ENCODE results near the gene TUBA4B.

Gene TUBA4B

DNA sequence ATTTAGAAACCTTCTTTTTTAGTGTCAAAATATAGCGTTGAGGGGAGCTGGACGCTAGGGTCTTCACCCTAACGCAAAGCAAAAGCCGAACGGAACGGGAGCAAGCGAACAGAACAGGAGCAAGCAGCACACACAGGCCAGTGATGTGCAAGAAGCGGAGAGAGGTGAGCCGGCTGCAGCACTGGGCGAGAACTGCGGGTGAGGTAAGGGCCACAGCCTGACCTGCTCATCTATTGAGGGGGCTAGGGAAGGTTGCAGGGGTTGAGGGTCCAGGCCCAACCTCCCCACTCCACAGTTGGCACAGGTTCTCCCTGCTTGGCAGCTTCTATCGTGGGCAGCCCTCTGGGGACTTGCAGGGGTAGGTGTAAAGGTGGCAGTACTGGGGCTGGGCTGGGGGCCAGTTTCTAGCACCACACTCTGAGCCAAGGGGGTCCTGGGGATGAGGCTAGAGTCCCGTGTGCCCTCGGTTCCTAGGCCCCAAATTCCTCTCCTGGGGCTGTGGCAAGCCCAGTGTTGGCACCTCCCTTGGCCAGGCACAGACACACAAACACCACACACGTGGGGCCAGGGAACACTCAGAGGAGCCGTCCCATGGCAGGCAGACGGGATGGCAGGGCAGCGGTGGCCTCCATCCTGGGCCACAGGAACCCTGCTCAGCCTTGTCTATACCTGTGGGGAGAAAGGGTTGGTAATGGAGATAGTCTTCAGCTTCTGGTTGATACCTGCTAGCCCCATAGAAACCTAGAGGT is 33.1 kb upstream of the TUBA4B start:
- no peak for TF ChIP-seq FOXM1 (IDR thresholded peaks at IDR 0.05; ENCODE audit: borderline replicate concordance)
- no peak for DNase-seq (ENCODE audit: extremely low spot score)
- ChIA-PET POLR2A (interaction anchor here (1.1 to 2.9 kb wide), 5 partner anchors 10 to 44 kb away, joined by 3 to 16 read pairs (median 10); partner anchors contain the start of genes ANKZF1, ATG9A, CNPPD1 and GLB1L), CTCF (no interaction called here)

DNA sequence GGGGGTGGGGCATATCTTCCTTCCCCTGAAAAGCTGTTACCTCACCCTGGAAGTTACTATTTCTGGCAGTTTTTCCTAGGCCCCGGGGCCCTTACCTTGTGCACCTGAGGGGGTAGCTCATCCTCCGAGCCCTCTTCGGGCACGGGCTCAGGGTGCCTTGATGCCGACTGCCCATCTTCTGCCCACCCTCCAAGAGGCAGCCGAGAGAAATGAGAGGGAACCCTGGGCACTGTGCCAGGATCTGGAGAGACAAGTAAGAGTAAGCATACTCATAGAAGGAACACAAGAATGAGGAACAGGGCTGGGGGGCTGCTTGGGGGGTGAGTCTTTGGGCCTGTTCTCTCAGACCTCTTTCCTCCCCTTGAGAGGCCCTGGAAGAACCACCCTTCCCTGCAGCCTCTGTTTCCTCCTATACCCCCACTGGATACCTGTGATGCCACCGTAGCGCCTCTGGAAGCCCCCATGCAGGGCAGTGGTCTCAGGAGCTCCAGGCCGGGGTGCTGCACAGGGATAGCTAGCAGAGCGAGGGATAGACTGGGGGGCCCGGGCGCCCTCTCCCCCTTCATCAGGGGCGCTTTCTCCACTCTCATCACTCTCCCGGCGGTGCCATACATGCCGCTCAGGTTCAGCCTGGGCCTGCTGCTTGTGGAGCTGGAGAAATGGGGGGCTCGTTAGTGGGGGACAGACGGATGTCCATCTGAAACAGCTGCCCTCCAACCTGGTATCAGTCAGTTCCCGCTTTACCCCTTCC is 32.2 kb upstream of the TUBA4B start:
- ChIA-PET CTCF (no interaction called here), POLR2A (interaction anchor here (1.0 to 2.7 kb wide), 2 partner anchors 15 to 25 kb away, joined by 3 to 13 read pairs; partner anchors contain the start of genes GLB1L and STK16)
- TF ChIP-seq ELF4 (IDR thresholded peaks at IDR 0.05) (no peak), ZNF384 (IDR thresholded peaks at IDR 0.05) (no peak), BHLHE40 (IDR thresholded peaks at IDR 0.05; ENCODE audit: borderline replicate concordance) (no peak), FOXA1 (IDR thresholded peaks at IDR 0.05) (no peak), HDGF (IDR thresholded peaks at IDR 0.05; ENCODE audit: borderline replicate concordance) (no peak), FOXM1 (IDR thresholded peaks at IDR 0.05; ENCODE audit: borderline replicate concordance) (no peak), FOXK2 (IDR thresholded peaks at IDR 0.05) (no peak), SP1 (IDR thresholded peaks at IDR 0.05) (no peak), L3MBTL2 (conservative IDR thresholded peaks at IDR 0.05) (no peak)
- TF ChIP-seq, protein P1, sequence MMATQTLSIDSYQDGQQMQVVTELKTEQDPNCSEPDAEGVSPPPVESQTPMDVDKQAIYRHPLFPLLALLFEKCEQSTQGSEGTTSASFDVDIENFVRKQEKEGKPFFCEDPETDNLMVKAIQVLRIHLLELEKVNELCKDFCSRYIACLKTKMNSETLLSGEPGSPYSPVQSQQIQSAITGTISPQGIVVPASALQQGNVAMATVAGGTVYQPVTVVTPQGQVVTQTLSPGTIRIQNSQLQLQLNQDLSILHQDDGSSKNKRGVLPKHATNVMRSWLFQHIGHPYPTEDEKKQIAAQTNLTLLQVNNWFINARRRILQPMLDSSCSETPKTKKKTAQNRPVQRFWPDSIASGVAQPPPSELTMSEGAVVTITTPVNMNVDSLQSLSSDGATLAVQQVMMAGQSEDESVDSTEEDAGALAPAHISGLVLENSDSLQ (IDR thresholded peaks at IDR 0.05), result no peak
- no peak for DNase-seq (ENCODE audit: extremely low spot score)

DNA sequence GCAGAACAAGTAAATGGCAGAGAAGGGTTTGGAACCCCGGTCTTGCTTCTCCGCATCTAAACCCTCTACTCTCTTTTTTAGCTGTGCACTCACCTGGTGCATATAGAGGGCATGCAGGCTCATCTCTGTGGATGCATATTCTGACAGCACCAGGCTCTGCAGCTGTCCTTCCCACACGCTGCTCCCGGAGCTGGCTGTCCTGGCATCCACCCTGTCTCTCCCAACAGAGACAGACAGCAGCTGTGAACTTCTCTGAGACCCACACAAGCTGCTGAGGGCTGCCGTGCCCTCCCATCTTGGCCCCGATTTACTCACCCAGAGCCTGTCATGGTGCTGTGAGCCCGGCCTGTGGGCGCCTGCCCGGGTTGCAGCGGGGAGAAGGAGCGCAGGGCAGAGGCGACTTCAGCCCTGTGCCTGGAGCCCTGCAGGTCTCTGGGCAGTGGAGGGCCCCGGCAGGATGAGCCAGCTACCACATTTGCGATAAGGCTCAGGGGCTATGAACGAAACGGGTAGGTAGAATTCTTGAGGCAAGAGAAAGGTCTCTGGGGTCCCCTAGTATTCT is 31.0 kb upstream of the TUBA4B start:
- DNase-seq (ENCODE audit: extremely low spot score), result no peak
- ChIA-PET CTCF (no interaction called here), POLR2A (interaction anchor here (0.9 kb wide), 1 partner anchor 16 kb away, joined by 4 read pairs; no protein-coding TSS in a partner anchor)
- TF ChIP-seq, protein P1 (IDR thresholded peaks at IDR 0.05), result no peak
- no peak for TF ChIP-seq NFRKB (IDR thresholded peaks at IDR 0.05)
- no peak for TF ChIP-seq L3MBTL2 (conservative IDR thresholded peaks at IDR 0.05)
- TF ChIP-seq FOXA1 (IDR thresholded peaks at IDR 0.05), result no peak
- no peak for TF ChIP-seq BHLHE40 (IDR thresholded peaks at IDR 0.05; ENCODE audit: borderline replicate concordance)
- no peak for TF ChIP-seq FOXM1 (IDR thresholded peaks at IDR 0.05; ENCODE audit: borderline replicate concordance)
- no peak for TF ChIP-seq ELF4 (IDR thresholded peaks at IDR 0.05)
- no peak for TF ChIP-seq ARNT (IDR thresholded peaks at IDR 0.05)
- TF ChIP-seq SUZ12 (IDR thresholded peaks at IDR 0.05), result no peak
- TF ChIP-seq CTBP1 (IDR thresholded peaks at IDR 0.05; ENCODE audit: borderline replicate concordance), result no peak
- TF ChIP-seq HDGF (IDR thresholded peaks at IDR 0.05; ENCODE audit: borderline replicate concordance), result no peak
- TF ChIP-seq TARDBP (IDR thresholded peaks at IDR 0.05), result no peak
- TF ChIP-seq FOXK2 (IDR thresholded peaks at IDR 0.05), result no peak
- no peak for TF ChIP-seq LEF1 (IDR thresholded peaks at IDR 0.05; ENCODE audit: borderline replicate concordance)
- no peak for TF ChIP-seq ZNF384 (IDR thresholded peaks at IDR 0.05)

DNA sequence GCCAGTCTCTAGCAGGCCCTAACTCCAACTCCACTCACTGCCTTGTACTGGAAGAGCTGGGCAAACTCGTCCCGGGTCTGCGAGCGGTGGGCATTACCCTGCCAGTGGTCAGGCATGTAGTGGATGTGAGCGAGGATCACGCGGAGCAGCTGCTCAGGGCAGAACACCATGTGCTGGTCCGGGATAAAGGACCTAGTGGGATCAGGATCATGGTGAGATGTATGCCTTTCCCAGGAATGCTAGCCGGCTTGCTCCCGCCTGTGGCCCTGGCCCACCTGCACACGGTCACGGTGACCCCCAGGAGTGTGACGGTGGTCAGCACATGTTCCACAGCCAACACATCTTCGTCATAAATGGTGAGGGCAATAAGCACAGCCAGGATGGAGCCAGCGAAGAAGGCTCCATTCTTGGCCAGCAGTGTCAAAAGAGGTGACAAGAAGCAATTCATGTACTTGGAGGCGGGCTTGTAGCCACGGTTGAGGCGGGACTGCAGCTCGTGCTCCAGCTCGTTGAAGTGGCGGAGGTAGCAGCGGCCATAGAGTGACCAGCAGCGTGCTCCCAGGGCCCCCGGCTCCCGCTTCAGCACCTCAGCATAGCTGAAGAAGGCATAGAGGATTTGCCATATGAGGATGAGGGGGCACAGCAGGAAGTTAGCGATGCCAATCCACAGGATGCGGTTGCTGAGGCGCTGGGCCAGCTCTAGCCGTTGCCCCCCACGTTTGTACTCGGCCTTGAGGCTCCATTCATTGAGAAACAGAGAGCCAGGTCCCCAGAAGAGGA is 29.0 kb upstream of the TUBA4B start:
- ChIA-PET POLR2A (interaction anchor here (1.4 kb wide), 1 partner anchor 47 kb away, joined by 3 read pairs; the partner anchor contains the start of gene CNPPD1), CTCF (interaction anchor here (0.5 kb wide), 1 partner anchor 65 kb away, joined by 3 read pairs; no protein-coding TSS in a partner anchor)
- no peak for TF ChIP-seq CTBP1 (IDR thresholded peaks at IDR 0.05; ENCODE audit: borderline replicate concordance)
- no peak for TF ChIP-seq FOXK2 (IDR thresholded peaks at IDR 0.05)
- TF ChIP-seq LEF1 (IDR thresholded peaks at IDR 0.05; ENCODE audit: borderline replicate concordance), result no peak
- no peak for TF ChIP-seq FOXM1 (IDR thresholded peaks at IDR 0.05; ENCODE audit: borderline replicate concordance)
- TF ChIP-seq SUZ12 (IDR thresholded peaks at IDR 0.05), result no peak
- TF ChIP-seq FOXA1 (IDR thresholded peaks at IDR 0.05), result no peak
- TF ChIP-seq ARNT (IDR thresholded peaks at IDR 0.05), result no peak
- TF ChIP-seq, protein P1 (IDR thresholded peaks at IDR 0.05), result no peak
- TF ChIP-seq HDGF (IDR thresholded peaks at IDR 0.05; ENCODE audit: borderline replicate concordance), result no peak
- TF ChIP-seq NFRKB (IDR thresholded peaks at IDR 0.05), result no peak
- TF ChIP-seq BHLHE40 (IDR thresholded peaks at IDR 0.05; ENCODE audit: borderline replicate concordance), result no peak
- TF ChIP-seq L3MBTL2 (conservative IDR thresholded peaks at IDR 0.05), result no peak
- TF ChIP-seq SP1 (IDR thresholded peaks at IDR 0.05), result no peak
- no peak for TF ChIP-seq ELF4 (IDR thresholded peaks at IDR 0.05)
- no peak for TF ChIP-seq ZNF384 (IDR thresholded peaks at IDR 0.05)
- TF ChIP-seq TARDBP (IDR thresholded peaks at IDR 0.05), result no peak
- no peak for DNase-seq (ENCODE audit: extremely low spot score)

DNA sequence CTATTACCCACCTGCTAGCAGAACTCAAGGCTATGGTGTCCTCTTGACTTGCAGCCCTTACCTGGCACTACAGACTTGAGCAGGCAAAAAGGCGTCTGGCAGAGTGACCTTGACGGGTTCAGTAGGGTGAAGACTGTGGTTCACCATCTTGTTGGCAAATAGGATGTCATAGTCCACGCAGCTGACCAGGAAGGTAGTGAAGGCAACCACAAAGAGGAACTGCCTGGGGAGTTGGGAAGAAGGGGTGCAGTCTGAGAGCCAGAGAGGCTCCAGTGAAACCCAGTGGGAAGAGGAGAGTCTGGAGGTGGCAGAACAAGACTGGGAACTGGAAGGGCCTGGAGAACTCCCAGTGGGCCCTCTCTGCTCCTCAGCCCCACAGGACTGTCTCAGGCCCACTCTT is 27.7 kb upstream of the TUBA4B start:
- no peak for DNase-seq (ENCODE audit: extremely low spot score)
- CTCF ChIA-PET, result no interaction called here
- no peak for TF ChIP-seq LEF1 (IDR thresholded peaks at IDR 0.05; ENCODE audit: borderline replicate concordance)
- TF ChIP-seq FOXM1 (IDR thresholded peaks at IDR 0.05; ENCODE audit: borderline replicate concordance), result no peak
- no peak for TF ChIP-seq FOXK2 (IDR thresholded peaks at IDR 0.05)
- no peak for TF ChIP-seq TARDBP (IDR thresholded peaks at IDR 0.05)
- TF ChIP-seq CTBP1 (IDR thresholded peaks at IDR 0.05; ENCODE audit: borderline replicate concordance), result no peak
- TF ChIP-seq NFRKB (IDR thresholded peaks at IDR 0.05), result no peak
- TF ChIP-seq ELF4 (IDR thresholded peaks at IDR 0.05), result no peak
- TF ChIP-seq BHLHE40 (IDR thresholded peaks at IDR 0.05; ENCODE audit: borderline replicate concordance), result no peak
- POLR2A ChIA-PET, result interaction anchor here (1.8 kb wide), 1 partner anchor 20 kb away, joined by 10 read pairs; the partner anchor contains the start of genes GLB1L and STK16
